Esophagus squamous epithelium (tissue), 4 donors: ENCODE results near the gene GOLGA8T.
"Not testable (repeated sequence)": the region's sequence is repeated elsewhere in the genome, so short reads cannot be mapped to it uniquely, and the experiment has no call there.

ENCODE experiments used
- CTCF ChIP-seq, 6 experiments: fragments of 450-650 bp in 4 of 6; fragments of 200-600 bp in 2 of 6; sonication (generic) in 2 of 6; IDR thresholded peaks; one replicate each; pipeline ENCODE4 v1.5.1; 2016 to 2019; ENCODE audit warnings: antibody characterized with exemption in 6 of 6, mild to moderate bottlenecking in 4 of 6, moderate library complexity in 4 of 6
- POLR2A ChIP-seq, 4 donors: fragments of 450-650 bp; IDR thresholded peaks; one replicate each; pipeline ENCODE4 v1.6.1; 2017; ENCODE audit warnings: antibody characterized with exemption in 4 of 4, mild to moderate bottlenecking in 4 of 4, moderate library complexity in 3 of 4

GRCh38 chr15:30171452-30171851, 36.6 kb downstream of the GOLGA8T start:
- TF ChIP-seq CTCF, POLR2A (IDR thresholded peaks at IDR 0.05): not testable (repeated sequence)
